Adrenal gland (tissue), 19 donors: ENCODE results near the gene MCOLN3. TPM values are rescaled to one million over a fixed set of nuclear protein-coding genes. Genes with fewer than 3 reads are reported as not detected.
A peak's percentile ranks its signal among the peaks of the same experiment; 100 is the strongest.

ENCODE experiments used
- DNase-seq, 7 donors: peaks; one replicate each; pipeline ENCODE4 v3.0.0-alpha.2; 2019 to 2020
- H3K27ac ChIP-seq, 5 donors: fragments of 200-600 bp; sonication (generic) in 4 of 5; 1 replicate in 3 of 5; 2 replicates in 2 of 5; pipeline versions ENCODE4 v1.5.1 to v1.8.0; 2016 to 2020; ENCODE audit warnings: mild to moderate bottlenecking in 1 of 5
- H3K27me3 ChIP-seq: fragments of 200-600 bp; 2 replicates; pipeline ENCODE4 v1.8.0; 2021
- H3K36me3 ChIP-seq, 2 donors: fragments of 200-600 bp; replicated peaks in 1 of 2; 1 replicate in 1 of 2; 2 replicates in 1 of 2; pipeline versions ENCODE4 v1.5.1 to v1.8.0; 2018 to 2022
- H3K4me1 ChIP-seq, 2 donors: fragments of 200-600 bp; replicated peaks in 1 of 2; 1 replicate in 1 of 2; 2 replicates in 1 of 2; pipeline versions ENCODE4 v1.5.1 to v1.8.0; 2018 to 2021
- H3K4me3 ChIP-seq, 4 donors: fragments of 200-600 bp; sonication (generic) in 3 of 4; one replicate each; pipeline ENCODE4 v1.5.1; 2016 to 2018
- H3K9me3 ChIP-seq, 3 donors: fragments of 200-600 bp; sonication (generic) in 1 of 3; replicated peaks in 1 of 3; 1 replicate in 2 of 3; 2 replicates in 1 of 3; pipeline versions ENCODE4 v1.5.1 to v1.8.0; 2016 to 2021
- CTCF ChIP-seq, 6 experiments: fragments of 450-650 bp in 4 of 6; fragments of 200-600 bp in 2 of 6; sonication (generic) in 1 of 6; IDR thresholded peaks; 1 replicate in 5 of 6; 2 replicates in 1 of 6; pipeline versions ENCODE4 v1.5.1 to v1.8.0; 2016 to 2021; ENCODE audit warnings: antibody characterized with exemption in 6 of 6, mild to moderate bottlenecking in 2 of 6, moderate library complexity in 1 of 6
- POLR2A ChIP-seq, 2 donors: fragments of 450-650 bp; IDR thresholded peaks; one replicate each; pipeline ENCODE4 v1.6.1; 2017; ENCODE audit warnings: antibody characterized with exemption in 2 of 2, mild to moderate bottlenecking in 2 of 2, moderate library complexity in 1 of 2
- WGBS, 4 donors: extraction: QIAGEN DNeasy Blood & Tissue Kit in 2 of 4; methylation state at CpG; one replicate each; pipeline versions ENCODE4 v1.1.5 to v1.1.7; 2013 to 2017; 5-methylcytosine and 5-hydroxymethylcytosine counted together
- intact Hi-C, 2 donors: fragments of 100-400 bp; cut with DNase I; formaldehyde crosslinking; loops; one replicate each; pipeline versions ENCODE4 v1.14.1 to v1.15.0; 2022 to 2023
- long read RNA-seq, 10 donors: library from polyadenylated mRNA in 3 of 10; unstranded in 2 of 10; stranded (forward) in 1 of 10; transcript quantifications; one replicate each; pipeline ENCODE4 v2.0.0 and lab custom pipeline, GENCODE V29; 2021 to 2026
- polyA plus RNA-seq, 3 donors: library from polyadenylated mRNA; stranded (reverse); fragments of 200-250 nt in 2 of 3; fragments of 350-450 nt in 1 of 3; fragmentation: Illumina TruSeq in 1 of 3; extraction: RNeasy Lipid Tissue Mini Kit (QIAGEN cat#74804) in 1 of 3; gene quantifications; one replicate each; pipeline ENCODE4 v1.2.3, GENCODE V29; 2013 to 2014
- total RNA-seq, 9 donors: library from RNA; depleted of rRNA in 4 of 9; stranded (reverse); fragments of >200 nt in 4 of 9; fragments of 120-200 nt in 1 of 9; fragmentation: NEBNext Ultra II Directional in 1 of 9; extraction: Animal tissue kit (Norgen Biotek cat#: 25700) in 1 of 9; gene quantifications; one replicate each; pipeline versions ENCODE4 v1.1.0 to v1.2.4, GENCODE V29; 2013 to 2023
- donor health status: healthy with polysubstance abuse.
- donor health status: Bipolar disorder and iron deficiency.
- donor health status: DM: yes; HTN: yes; CAD: no.
- donor health status: DM: no; HTN: no; CAD: no.
- donor health status: DM: no; HTN: no; CAD: no.
- donor health status: DM: yes; HTN: yes; CAD: no.

The MCOLN3 gene, protein sequence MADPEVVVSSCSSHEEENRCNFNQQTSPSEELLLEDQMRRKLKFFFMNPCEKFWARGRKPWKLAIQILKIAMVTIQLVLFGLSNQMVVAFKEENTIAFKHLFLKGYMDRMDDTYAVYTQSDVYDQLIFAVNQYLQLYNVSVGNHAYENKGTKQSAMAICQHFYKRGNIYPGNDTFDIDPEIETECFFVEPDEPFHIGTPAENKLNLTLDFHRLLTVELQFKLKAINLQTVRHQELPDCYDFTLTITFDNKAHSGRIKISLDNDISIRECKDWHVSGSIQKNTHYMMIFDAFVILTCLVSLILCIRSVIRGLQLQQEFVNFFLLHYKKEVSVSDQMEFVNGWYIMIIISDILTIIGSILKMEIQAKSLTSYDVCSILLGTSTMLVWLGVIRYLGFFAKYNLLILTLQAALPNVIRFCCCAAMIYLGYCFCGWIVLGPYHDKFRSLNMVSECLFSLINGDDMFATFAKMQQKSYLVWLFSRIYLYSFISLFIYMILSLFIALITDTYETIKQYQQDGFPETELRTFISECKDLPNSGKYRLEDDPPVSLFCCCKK
- total RNA-seq (100 to 1,000 TPM in 1 of 9 donors, 10 to 100 TPM in 7, under 1 TPM in 1; 0.94 to 183 (median 55.7) TPM), polyA plus RNA-seq (100 to 1,000 TPM in 2 of 3 donors, 10 to 100 TPM in 1; 11.3 to 144 (median 140) TPM)
- long read RNA-seq, donor 1: 0 reads
- long read RNA-seq, donor 2: 0 reads
- long read RNA-seq, donor 3, partial matches to known transcripts: 0 of 1 reads
- long read RNA-seq, donor 3, other reads (novel, unspliced or antisense): 0 of 1 reads
- long read RNA-seq, donor 4, transcript MCOLN3-203 (13 exons, 2,756 nt): major isoform, 16 of 46 reads
- long read RNA-seq, donor 4, partial matches to known transcripts: 11 of 46 reads
- long read RNA-seq, donor 4, other reads (novel, unspliced or antisense): 18 of 46 reads
- long read RNA-seq, donor 5, transcript MCOLN3-203 (13 exons, 2,756 nt): major isoform, 49 of 97 reads
- long read RNA-seq, donor 5, partial matches to known transcripts: 11 of 97 reads
- long read RNA-seq, donor 5, other reads (novel, unspliced or antisense): 36 of 97 reads
- long read RNA-seq, donor 6, transcript MCOLN3-203 (13 exons, 2,756 nt): major isoform, 11 of 39 reads
- long read RNA-seq, donor 6, partial matches to known transcripts: 8 of 39 reads
- long read RNA-seq, donor 6, other reads (novel, unspliced or antisense): 17 of 39 reads
- long read RNA-seq, donor 7: 0 reads
- long read RNA-seq, donor 8: 0 reads
- long read RNA-seq, donor 9: 0 reads
- long read RNA-seq, donor 10: 0 reads

DNA sequence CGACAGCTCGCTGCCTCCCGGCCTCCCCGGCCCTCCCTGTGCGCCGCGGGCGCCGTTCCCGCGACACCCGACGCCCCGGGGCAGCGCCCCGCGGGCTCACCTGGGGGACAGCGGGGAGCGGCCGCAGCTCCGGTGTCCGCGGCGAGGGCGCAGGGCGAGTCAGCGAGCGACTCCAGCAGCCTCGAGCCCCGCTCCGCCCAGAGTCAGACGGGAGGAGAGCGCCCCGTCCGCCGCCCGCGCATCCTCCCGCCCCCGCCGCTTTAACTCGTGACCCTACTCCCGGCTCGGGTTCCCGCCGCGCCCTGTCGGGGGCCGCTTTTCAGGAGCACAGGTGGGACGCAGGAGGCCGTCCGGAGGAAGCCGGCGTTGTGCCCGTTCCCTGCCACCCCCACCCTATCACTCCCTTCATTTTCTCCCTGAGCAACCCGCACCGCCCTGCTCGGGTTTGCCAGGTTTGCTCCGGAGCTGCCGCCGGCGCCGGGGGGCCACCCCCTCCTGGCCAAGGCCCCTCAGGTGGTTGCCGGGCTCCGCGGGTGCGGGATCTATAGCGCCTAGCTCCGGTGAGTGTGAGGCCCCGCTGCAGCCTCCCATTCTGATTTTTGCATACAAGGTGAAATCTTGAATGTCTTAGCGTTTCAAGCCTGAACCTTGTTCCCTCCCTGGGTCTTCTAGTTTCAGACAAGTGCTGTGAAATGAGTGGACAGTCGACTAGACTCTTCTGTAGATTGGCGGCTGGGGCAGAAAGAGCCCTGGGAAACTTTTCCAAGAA is at the start of gene MCOLN3:
Gene MCOLN3 (minus strand): TSS at position 205 of the 769 bp plus-strand sequence. CDS start 3,140 bp downstream, outside the sequence.
- Histone ChIP-seq H3K4me1 (peaks cover 0 to 8% of the 10 kb centered on the region in 2 donors), H3K27me3 (peaks cover 16% of the 10 kb centered on the region), H3K27ac (peak within 1 kb of the TSS in 3 of 5 donors; percentile 24 to 68 (median 66)), H3K9me3 (no peaks in the 10 kb centered on the region), H3K4me3 (peak within 1 kb of the TSS in 2 of 4 donors; percentile 38 to 62), H3K36me3 (no peaks in the 10 kb centered on the region)
- intact Hi-C loops: no loop called here
- no peak for TF ChIP-seq CTCF (IDR thresholded peaks at IDR 0.05)
- peak in 1 of 2 donors; percentile 35 for TF ChIP-seq POLR2A (IDR thresholded peaks at IDR 0.05)
- WGBS, 4 donors: 1 to 3% (median 2%) methylated on average over 23 to 73 of the region's 73 CpGs
- peak; percentile 51 to 68 (median 61) for DNase-seq

- no peak for DNase-seq
- no peaks in the 10 kb centered on the region for H3K27me3 ChIP-seq
- H3K4me1 ChIP-seq: no peaks in the 10 kb centered on the region
- H3K9me3 ChIP-seq: no peaks in the 10 kb centered on the region
- intact Hi-C loops: no loop called here
- H3K4me3 ChIP-seq: no peak overlapping the region
- no peaks in the 10 kb centered on the region for H3K36me3 ChIP-seq
- TF ChIP-seq POLR2A (IDR thresholded peaks at IDR 0.05): no peak
- no peak for TF ChIP-seq CTCF (IDR thresholded peaks at IDR 0.05)
- WGBS, 4 donors: 77 to 93% (median 90%) methylated on average over 2 of the region's 2 CpGs
- no peak overlapping the region for H3K27ac ChIP-seq
These were observed 45.3 kb upstream of the MCOLN3 start for GRCh38 chr1:85093644-85094043.

DNA sequence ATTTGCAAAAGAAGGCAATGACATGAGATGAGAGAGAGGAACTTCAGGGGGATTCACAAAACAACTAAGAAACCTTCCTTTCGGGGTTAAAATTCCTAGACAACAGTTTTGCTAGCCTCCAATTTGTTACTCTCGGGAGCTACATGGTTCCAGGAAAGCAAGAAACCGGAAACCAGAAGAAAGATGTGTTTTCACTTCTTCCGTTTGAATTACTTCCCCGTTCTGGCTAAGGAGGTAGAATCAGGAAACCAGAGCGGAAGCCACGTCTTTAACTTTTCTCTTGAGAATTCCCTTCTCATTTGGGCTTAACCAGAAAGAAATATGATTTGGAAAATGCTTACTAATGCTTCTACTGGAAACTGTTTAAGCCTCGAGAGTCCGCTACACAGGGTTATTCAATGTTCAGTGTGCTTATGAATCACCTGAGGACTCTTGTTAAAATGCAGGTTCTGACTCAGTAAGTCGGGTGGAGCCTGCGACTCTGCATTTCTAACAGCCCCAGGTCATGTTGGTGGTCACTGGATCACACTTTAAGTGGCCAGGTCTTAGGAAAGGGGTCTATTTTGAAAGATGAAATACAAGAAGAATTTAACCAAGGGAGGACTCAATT is 43.5 kb upstream of the MCOLN3 start:
- Histone ChIP-seq H3K27me3 (no peaks in the 10 kb centered on the region), H3K4me3 (peak overlapping the region in 1 of 4 donors; percentile 13), H3K9me3 (no peaks in the 10 kb centered on the region), H3K36me3 (no peaks in the 10 kb centered on the region), H3K4me1 (no peaks in the 10 kb centered on the region), H3K27ac (no peak overlapping the region)
- intact Hi-C loops: no loop called here
- TF ChIP-seq CTCF (IDR thresholded peaks at IDR 0.05): no peak
- no peak for TF ChIP-seq POLR2A (IDR thresholded peaks at IDR 0.05)
- DNase-seq: no peak
- 53 to 69% (median 60%) methylated on average over 11 of the region's 11 CpGs for WGBS, 4 donors
